Liver (tissue), 9 donors: ENCODE data around the gene HTR6. TPM values are rescaled to one million over a fixed set of nuclear protein-coding genes. Genes with fewer than 3 reads are reported as not detected.

Experiments
- DNase-seq: peaks from one replicate; pipeline ENCODE4 v3.0.0-alpha.2; 2017; ENCODE audit warnings: low spot score
- H3K27ac ChIP-seq, 2 donors: one replicate each; pipeline ENCODE4 v1.7.0; 2013; ENCODE audit warnings: inconsistent platforms in 2 of 2, low read length in 2 of 2, control low read depth in 1 of 2, low read depth in 1 of 2, mild to moderate bottlenecking in 1 of 2
- H3K27me3 ChIP-seq, 4 donors: one replicate each; pipeline versions ENCODE4 v1.6.1 to v1.7.0; 2013; ENCODE audit warnings: low read length in 3 of 4, inconsistent platforms in 1 of 4, mild to moderate bottlenecking in 1 of 4, moderate library complexity in 1 of 4; ENCODE audit not compliant: control insufficient read depth in 4 of 4, insufficient read depth in 4 of 4
- H3K36me3 ChIP-seq, 4 donors: one replicate each; pipeline versions ENCODE4 v1.6.1 to v1.7.0; 2013; ENCODE audit warnings: low read length in 3 of 4, mild to moderate bottlenecking in 3 of 4, low read depth in 1 of 4, moderate library complexity in 1 of 4; ENCODE audit not compliant: control insufficient read depth in 4 of 4, insufficient read depth in 3 of 4
- H3K4me1 ChIP-seq, 4 donors: one replicate each; pipeline versions ENCODE4 v1.6.1 to v1.7.0; 2013; ENCODE audit warnings: low read length in 3 of 4, mild to moderate bottlenecking in 3 of 4, moderate library complexity in 1 of 4; ENCODE audit not compliant: control insufficient read depth in 4 of 4, insufficient read depth in 4 of 4
- H3K4me3 ChIP-seq, 3 donors: one replicate each; pipeline versions ENCODE4 v1.6.1 to v1.7.0; 2013; ENCODE audit warnings: low read length in 3 of 3, control low read depth in 1 of 3, low read depth in 1 of 3, mild to moderate bottlenecking in 1 of 3
- H3K9ac ChIP-seq, 2 donors: one replicate each; pipeline ENCODE4 v1.7.0; 2013; ENCODE audit warnings: low read length in 2 of 2, mild to moderate bottlenecking in 2 of 2, moderate library complexity in 2 of 2, control low read depth in 1 of 2, low read depth in 1 of 2
- H3K9me3 ChIP-seq, 4 donors: one replicate each; pipeline versions ENCODE4 v1.6.1 to v1.7.0; 2013; ENCODE audit warnings: low read length in 3 of 4; ENCODE audit not compliant: control insufficient read depth in 4 of 4
- ATF3 ChIP-seq: IDR thresholded peaks from 2 replicates; pipeline ENCODE4 v1.6.1; 2016; ENCODE audit warnings: antibody characterized with exemption
- CTCF ChIP-seq: fragments of 150-350 bp; IDR thresholded peaks from 2 replicates; pipeline ENCODE4 v1.5.1; 2017; ENCODE audit warnings: improper control_type of control experiment, low read depth, low read length; ENCODE audit not compliant: missing input control
- EGR1 ChIP-seq, 2 donors: IDR thresholded peaks; 2 replicates each; pipeline ENCODE4 v1.6.1; 2016 to 2018; ENCODE audit warnings: antibody characterized with exemption in 2 of 2, low read depth in 2 of 2
- FOXA1 ChIP-seq: IDR thresholded peaks from 2 replicates; pipeline ENCODE4 v1.6.1; 2016; ENCODE audit warnings: antibody characterized with exemption
- FOXA2 ChIP-seq: IDR thresholded peaks from 2 replicates; pipeline ENCODE4 v1.6.1; 2016; ENCODE audit warnings: antibody characterized with exemption
- GABPA ChIP-seq, 2 donors: IDR thresholded peaks in 1 of 2; conservative IDR thresholded peaks in 1 of 2; 2 replicates each; pipeline ENCODE4 v1.6.1; 2016; ENCODE audit warnings: antibody characterized with exemption in 2 of 2, mild to moderate bottlenecking in 1 of 2, moderate library complexity in 1 of 2
- HNF4A ChIP-seq, 2 donors: conservative IDR thresholded peaks; 2 replicates each; pipeline ENCODE4 v1.6.1; 2016; ENCODE audit warnings: antibody characterized with exemption in 2 of 2, mild to moderate bottlenecking in 2 of 2
- HNF4G ChIP-seq: IDR thresholded peaks from 2 replicates; pipeline ENCODE4 v1.6.1; 2016; ENCODE audit warnings: antibody characterized with exemption
- JUND ChIP-seq, 2 donors: IDR thresholded peaks; 2 replicates each; pipeline ENCODE4 v1.6.1; 2016; ENCODE audit warnings: antibody characterized with exemption in 2 of 2
- MAX ChIP-seq: IDR thresholded peaks from 2 replicates; pipeline ENCODE4 v1.6.1; 2016; ENCODE audit warnings: antibody characterized with exemption
- NR2F2 ChIP-seq: IDR thresholded peaks from 2 replicates; pipeline ENCODE4 v1.6.1; 2016; ENCODE audit warnings: antibody characterized with exemption
- RAD21 ChIP-seq, 2 donors: IDR thresholded peaks; 2 replicates each; pipeline ENCODE4 v1.6.1; 2016; ENCODE audit warnings: antibody characterized with exemption in 2 of 2, mild to moderate bottlenecking in 2 of 2
- REST ChIP-seq: IDR thresholded peaks from 2 replicates; pipeline ENCODE4 v1.6.1; 2016; ENCODE audit warnings: antibody characterized with exemption, mild to moderate bottlenecking
- RXRA ChIP-seq, 2 donors: IDR thresholded peaks; 2 replicates each; pipeline ENCODE4 v1.6.1; 2017 to 2018; ENCODE audit warnings: antibody characterized with exemption in 2 of 2, mild to moderate bottlenecking in 1 of 2
- SP1 ChIP-seq: IDR thresholded peaks from 2 replicates; pipeline ENCODE4 v1.6.1; 2018; ENCODE audit warnings: antibody characterized with exemption, mild to moderate bottlenecking
- TAF1 ChIP-seq: conservative IDR thresholded peaks from 2 replicates; pipeline ENCODE4 v1.6.1; 2016; ENCODE audit warnings: antibody characterized with exemption, mild to moderate bottlenecking
- YY1 ChIP-seq: IDR thresholded peaks from 2 replicates; pipeline ENCODE4 v1.6.1; 2016; ENCODE audit warnings: antibody characterized with exemption, mild to moderate bottlenecking
- ZBTB33 ChIP-seq: IDR thresholded peaks from 2 replicates; pipeline ENCODE4 v1.6.1; 2016; ENCODE audit warnings: antibody characterized with exemption
- WGBS: extraction: QIAGEN DNeasy Blood & Tissue Kit; methylation state at CpG from one replicate; pipeline ENCODE4 v1.1.7; 2013; 5-methylcytosine and 5-hydroxymethylcytosine counted together
- polyA plus RNA-seq, 2 donors: library from polyadenylated mRNA; stranded (reverse) in 1 of 2; unstranded in 1 of 2; fragments of 200-250 nt in 1 of 2; fragments of >200 nt in 1 of 2; fragmentation: Nextera tagmentation in 1 of 2; extraction: Ambion mirVana in 1 of 2; gene quantifications; one replicate each; pipeline versions ENCODE4 v1.2.1 to v1.2.3, GENCODE V29; 2013 to 2015
- total RNA-seq, 2 donors: library from RNA; depleted of rRNA; stranded (reverse); fragments of >200 nt; gene quantifications; one replicate each; pipeline ENCODE4 v1.2.3, GENCODE V29; 2014
- donor health status: healthy.
- donor health status: healthy.
- donor health status: healthy.
- donor health status: healthy.
- donor health status: healthy.

HTR6 gene
- total and polyA plus RNA-seq, 4 donors = not detected

- no peak overlapping the region for H3K9ac ChIP-seq
- H3K36me3 ChIP-seq = no peaks in the 10 kb centered on the region
- H3K27me3 ChIP-seq = peaks cover 0 to 7% (median 3%) of the 10 kb centered on the region in 4 donors
- no peak overlapping the region for H3K27ac ChIP-seq
- no peak for DNase-seq
- 70% methylated on average over 8 of the region's 8 CpGs for WGBS
- no peak overlapping the region for H3K4me3 ChIP-seq
- no peaks in the 10 kb centered on the region for H3K9me3 ChIP-seq
- peaks cover 0 to 6% (median 4%) of the 10 kb centered on the region in 4 donors for H3K4me1 ChIP-seq
- TF ChIP-seq ATF3 = no peak
- no peak for TF ChIP-seq JUND (IDR thresholded peaks at IDR 0.05)
- TF ChIP-seq HNF4A (conservative IDR thresholded peaks at IDR 0.05) = no peak
- TF ChIP-seq FOXA2 = no peak
- no peak for TF ChIP-seq ZBTB33
Measured at GRCh38 chr1:19668888-19669287, 4.2 kb downstream of the HTR6 start.

- peaks cover 0 to 7% (median under 1%) of the 10 kb centered on the region in 4 donors for H3K27me3 ChIP-seq
- TF ChIP-seq NR2F2 = no peak
- no peak for TF ChIP-seq RAD21 (IDR thresholded peaks at IDR 0.05)
- TF ChIP-seq MAX = no peak
- H3K27ac ChIP-seq = no peak overlapping the region
- no peak overlapping the region for H3K4me3 ChIP-seq
- H3K36me3 ChIP-seq = no peaks in the 10 kb centered on the region
- H3K9me3 ChIP-seq = no peaks in the 10 kb centered on the region
- no peaks in the 10 kb centered on the region for H3K4me1 ChIP-seq
- DNase-seq = no peak
- no peak overlapping the region for H3K9ac ChIP-seq
- 66% methylated on average over 4 of the region's 4 CpGs for WGBS
Measured at GRCh38 chr1:19670787-19671186, 6.1 kb downstream of the HTR6 start.

- DNase-seq = no peak
- WGBS = 47% methylated on average over 6 of the region's 6 CpGs
- Histone ChIP-seq H3K4me1 (no peaks in the 10 kb centered on the region), H3K27ac (no peak overlapping the region), H3K9me3 (no peaks in the 10 kb centered on the region), H3K27me3 (peaks cover 0 to 2% (median 0%) of the 10 kb centered on the region in 4 donors), H3K4me3 (no peak overlapping the region), H3K36me3 (no peaks in the 10 kb centered on the region), H3K9ac (no peak overlapping the region)
- no peak for TF ChIP-seq NR2F2
- TF ChIP-seq YY1 = no peak
- TF ChIP-seq REST = no peak
- TF ChIP-seq HNF4G = no peak
- TF ChIP-seq CTCF = no peak
- no peak for TF ChIP-seq ATF3
- TF ChIP-seq HNF4A (conservative IDR thresholded peaks at IDR 0.05) = no peak
- TF ChIP-seq SP1 = no peak
- TF ChIP-seq RXRA (IDR thresholded peaks at IDR 0.05) = no peak
- no peak for TF ChIP-seq EGR1 (IDR thresholded peaks at IDR 0.05; ENCODE audit: low read depth in 2 of 2)
- no peak for TF ChIP-seq MAX
- TF ChIP-seq GABPA (IDR thresholded peaks at IDR 0.05 in 1 of 2, conservative IDR thresholded peaks at IDR 0.05 in 1 of 2) = no peak
- TF ChIP-seq ZBTB33 = no peak
- TF ChIP-seq JUND (IDR thresholded peaks at IDR 0.05) = no peak
- no peak for TF ChIP-seq TAF1
- no peak for TF ChIP-seq FOXA1
Measured at GRCh38 chr1:19672237-19672636, 7.6 kb downstream of the HTR6 start.
